CD4-positive, CD25-positive, alpha-beta regulatory T cell (primary cell): ENCODE data around the gene INSL3. TPM values are rescaled to one million over a fixed set of nuclear protein-coding genes. Genes with fewer than 3 reads are reported as not detected.

Experiments used
- ATAC-seq, 2 donors: fragments of 150-1000 bp; cut with Tn5 transposase; one replicate each; pipeline ENCODE4 v1.10.0; 2021; ENCODE audit warnings: low read depth in 2 of 2, moderate number of reproducible peaks in 2 of 2, moderate library complexity in 1 of 2
- DNase-seq, 3 donors: peaks; one replicate each; pipeline versions ENCODE4 v3.0.0 to v3.0.0-alpha.2; 2012 to 2022; ENCODE audit warnings: mixed read lengths in 1 of 3
- H3K27ac ChIP-seq: one replicate; pipeline ENCODE4 v1.7.0; 2013; ENCODE audit warnings: mild to moderate bottlenecking, low read length; ENCODE audit not compliant: insufficient read depth, poor library complexity, severe bottlenecking
- H3K27me3 ChIP-seq: one replicate; pipeline ENCODE4 v1.7.0; 2013; ENCODE audit warnings: low read length; ENCODE audit not compliant: control insufficient read depth, insufficient read depth
- H3K36me3 ChIP-seq: one replicate; pipeline ENCODE4 v1.7.0; 2013; ENCODE audit warnings: mild to moderate bottlenecking, low read length, moderate library complexity; ENCODE audit not compliant: control insufficient read depth, insufficient read depth
- H3K4me1 ChIP-seq: 2 replicates; pipeline ENCODE4 v1.7.0; 2013; ENCODE audit warnings: mild to moderate bottlenecking, low read length; ENCODE audit not compliant: insufficient read depth, control insufficient read depth, poor library complexity, severe bottlenecking
- H3K4me3 ChIP-seq: one replicate; pipeline ENCODE4 v1.7.0; 2013; ENCODE audit warnings: low read depth, mild to moderate bottlenecking, low read length, moderate library complexity
- H3K9me3 ChIP-seq, 2 experiments: 1 replicate in 1 of 2; 2 replicates in 1 of 2; pipeline ENCODE4 v1.7.0; 2013; ENCODE audit warnings: low read length in 2 of 2, mild to moderate bottlenecking in 1 of 2, moderate library complexity in 1 of 2; ENCODE audit not compliant: control insufficient read depth in 2 of 2
- H3K27ac Mint-ChIP-seq, 3 donors: one replicate each; pipeline ENCODE4 v1.8.0; 2020 to 2022; ENCODE audit warnings: mild to moderate bottlenecking in 3 of 3, mixed read lengths in 3 of 3, moderate library complexity in 2 of 3
- H3K27me3 Mint-ChIP-seq: one replicate; pipeline ENCODE4 v1.8.0; 2022; ENCODE audit warnings: mild to moderate bottlenecking, mixed read lengths
- H3K36me3 Mint-ChIP-seq: one replicate; pipeline ENCODE4 v1.8.0; 2020; ENCODE audit warnings: mixed read lengths
- H3K4me1 Mint-ChIP-seq, 4 donors: one replicate each; pipeline ENCODE4 v1.8.0; 2020 to 2022; ENCODE audit warnings: mixed read lengths in 4 of 4, mild to moderate bottlenecking in 1 of 4
- H3K4me3 Mint-ChIP-seq, 4 donors: one replicate each; pipeline ENCODE4 v1.8.0; 2020 to 2022; ENCODE audit warnings: mild to moderate bottlenecking in 4 of 4, mixed read lengths in 4 of 4, moderate library complexity in 3 of 4
- H3K9me3 Mint-ChIP-seq, 7 donors: one replicate each; pipeline ENCODE4 v1.8.0; 2020 to 2022; ENCODE audit warnings: mixed read lengths in 7 of 7, mild to moderate bottlenecking in 3 of 7, moderate library complexity in 2 of 7
- polyA plus RNA-seq, 4 donors: library from polyadenylated mRNA; unstranded; fragments of 300-500 nt; fragmentation: Illumina TruSeq; gene quantifications; one replicate each; pipeline ENCODE4 v1.2.3, GENCODE V29; 2021
- total RNA-seq: library from RNA; stranded (reverse); gene quantifications from one replicate; pipeline ENCODE4 v1.2.3, GENCODE V29; 2022

INSL3 gene
- total and polyA plus RNA-seq, 5 donors from 2014 or later: 1.5 to 5.5 (median 2.4) TPM

- Histone ChIP-seq H3K4me1 (peaks cover 35% of the 10 kb centered on the region), H3K36me3 (no peaks in the 10 kb centered on the region), H3K4me3 (no peak overlapping the region), H3K27me3 (no peaks in the 10 kb centered on the region), H3K27ac (no peak overlapping the region), H3K9me3 (no peaks in the 10 kb centered on the region)
- H3K27me3 Mint-ChIP-seq: no peaks in the 10 kb centered on the region
- no peaks in the 10 kb centered on the region for H3K9me3 Mint-ChIP-seq
- DNase-seq: no peak
- no peak for ATAC-seq
- H3K36me3 Mint-ChIP-seq: no peaks in the 10 kb centered on the region
- peaks cover 10 to 34% (median 27%) of the 10 kb centered on the region in 4 donors for H3K4me1 Mint-ChIP-seq
- no peak overlapping the region for H3K4me3 Mint-ChIP-seq
- no peak overlapping the region for H3K27ac Mint-ChIP-seq
Observed at GRCh38 chr19:17854061-17854460, 32.7 kb upstream of the INSL3 start.

- Histone ChIP-seq H3K27me3 (no peaks in the 10 kb centered on the region), H3K4me3 (no peak overlapping the region), H3K36me3 (peaks cover 6% of the 10 kb centered on the region), H3K9me3 (no peaks in the 10 kb centered on the region), H3K27ac (peak overlapping the region; percentile 98), H3K4me1 (peaks cover 68% of the 10 kb centered on the region)
- peak overlapping the region; percentile 91 to 99 (median 97) for H3K27ac Mint-ChIP-seq
- H3K4me3 Mint-ChIP-seq: peak overlapping the region; percentile 86 to 99 (median 94)
- H3K36me3 Mint-ChIP-seq: peaks cover 3% of the 10 kb centered on the region
- H3K9me3 Mint-ChIP-seq: peaks cover 0 to 2% (median 0%) of the 10 kb centered on the region in 7 donors
- H3K27me3 Mint-ChIP-seq: no peaks in the 10 kb centered on the region
- ATAC-seq: no peak
- H3K4me1 Mint-ChIP-seq: peaks cover 18 to 71% (median 42%) of the 10 kb centered on the region in 4 donors
- DNase-seq: no peak
Observed at GRCh38 chr19:17848595-17849292, 27.4 kb upstream of the INSL3 start.

GRCh38 chr19:17847538-17848366, 26.4 kb upstream of the INSL3 start, which contains the start of gene JAK3:
Gene JAK3 (minus strand): TSS chr19:17847982. CDS start chr19:17844417, 3,565 bp downstream.
- Mint-ChIP-seq H3K9me3 (peaks cover 0 to 2% (median 0%) of the 10 kb centered on the region in 7 donors), H3K27me3 (no peaks in the 10 kb centered on the region)
- DNase-seq: peak; percentile 69 to 86 (median 78)

GRCh38 chr19:17846146-17846545, 24.8 kb upstream of the INSL3 start:
- Mint-ChIP-seq H3K9me3 (peaks cover 0 to 2% (median 0%) of the 10 kb centered on the region in 7 donors), H3K27me3 (no peaks in the 10 kb centered on the region), H3K27ac (peak overlapping the region; percentile 91 to 97 (median 97)), H3K36me3 (peaks cover 4% of the 10 kb centered on the region), H3K4me3 (peak overlapping the region; percentile 94 to 99 (median 94)), H3K4me1 (peaks cover 17 to 71% (median 40%) of the 10 kb centered on the region in 4 donors)
- no peaks in the 10 kb centered on the region for H3K9me3 ChIP-seq
- H3K27ac ChIP-seq: peak overlapping the region; percentile 98
- H3K27me3 ChIP-seq: no peaks in the 10 kb centered on the region
- H3K4me3 ChIP-seq: peak overlapping the region; percentile 90
- peaks cover 67% of the 10 kb centered on the region for H3K4me1 ChIP-seq
- H3K36me3 ChIP-seq: peaks cover 29% of the 10 kb centered on the region
- DNase-seq (peak in 1 of 3 donors; percentile 31), ATAC-seq (no peak)

More at GRCh38 chr19:17847538-17848366, 26.4 kb upstream of the INSL3 start, which contains the start of gene JAK3:
- peak; percentile 84 to 89 for ATAC-seq
- H3K27ac Mint-ChIP-seq: peak within 1 kb of the TSS; percentile 91 to 99 (median 97)
- Histone ChIP-seq H3K36me3 (peaks cover 16% of the 10 kb centered on the region), H3K9me3 (no peaks in the 10 kb centered on the region), H3K27ac (peak within 1 kb of the TSS; percentile 98), H3K4me1 (peaks cover 74% of the 10 kb centered on the region), H3K4me3 (peak within 1 kb of the TSS; percentile 90), H3K27me3 (no peaks in the 10 kb centered on the region)
- peaks cover 18 to 79% (median 46%) of the 10 kb centered on the region in 4 donors for H3K4me1 Mint-ChIP-seq
- H3K4me3 Mint-ChIP-seq: peak within 1 kb of the TSS; percentile 94 to 99 (median 94)
- peaks cover 4% of the 10 kb centered on the region for H3K36me3 Mint-ChIP-seq

- peaks cover 46% of the 10 kb centered on the region for H3K4me1 ChIP-seq
- H3K27me3 ChIP-seq: no peaks in the 10 kb centered on the region
- Mint-ChIP-seq H3K9me3 (peaks cover 0 to 2% (median 0%) of the 10 kb centered on the region in 7 donors), H3K36me3 (peaks cover 14% of the 10 kb centered on the region), H3K27ac (peak overlapping the region; percentile 56 to 91 (median 78)), H3K27me3 (no peaks in the 10 kb centered on the region), H3K4me3 (peak overlapping the region in 3 of 4 donors; percentile 55 to 99 (median 94)), H3K4me1 (peaks cover 8 to 59% (median 27%) of the 10 kb centered on the region in 4 donors)
- ATAC-seq (no peak), DNase-seq (no peak)
- no peak overlapping the region for H3K4me3 ChIP-seq
- H3K9me3 ChIP-seq: no peaks in the 10 kb centered on the region
- peaks cover 49% of the 10 kb centered on the region for H3K36me3 ChIP-seq
- peak overlapping the region; percentile 49 for H3K27ac ChIP-seq
Observed at GRCh38 chr19:17843908-17844490, 22.7 kb upstream of the INSL3 start.

- Histone ChIP-seq H3K27ac (peak overlapping the region; percentile 49), H3K4me3 (no peak overlapping the region), H3K36me3 (peaks cover 54% of the 10 kb centered on the region), H3K27me3 (no peaks in the 10 kb centered on the region), H3K4me1 (peaks cover 40% of the 10 kb centered on the region), H3K9me3 (no peaks in the 10 kb centered on the region)
- peak overlapping the region in 2 of 3 donors; percentile 51 to 91 for H3K27ac Mint-ChIP-seq
- H3K4me3 Mint-ChIP-seq: peak overlapping the region; percentile 23 to 99 (median 63)
- DNase-seq: no peak
- peaks cover 8 to 53% (median 24%) of the 10 kb centered on the region in 4 donors for H3K4me1 Mint-ChIP-seq
- H3K9me3 Mint-ChIP-seq: peaks cover 0 to 2% (median 0%) of the 10 kb centered on the region in 7 donors
- no peak for ATAC-seq
- no peaks in the 10 kb centered on the region for H3K27me3 Mint-ChIP-seq
- peaks cover 17% of the 10 kb centered on the region for H3K36me3 Mint-ChIP-seq
Observed at GRCh38 chr19:17843292-17843827, 22.0 kb upstream of the INSL3 start.
